Measurements from ENCODE around the gene CLMN. TPM values are rescaled to one million over a fixed set of nuclear protein-coding genes. Genes with fewer than 3 reads are reported as not detected.

CLMN gene
- total and polyA plus RNA-seq, 8 donors: 17.4 to 78.1 (median 59.8) TPM

- 15 to 28% methylated on average over 18 to 30 of the region's 32 CpGs for WGBS, 2 donors
- TF ChIP-seq CTCF (IDR thresholded peaks at IDR 0.05): no peak
- H3K4me1 ChIP-seq: peaks cover 0 to 19% (median 0%) of the 10 kb centered on the region in 3 donors
- no peaks in the 10 kb centered on the region for H3K36me3 ChIP-seq
- ATAC-seq: peak in 3 of 4 donors; percentile 2 to 22 (median 14)
- peak overlapping the region; percentile 68 to 86 (median 80) for H3K27ac ChIP-seq
- H3K9me3 ChIP-seq: no peaks in the 10 kb centered on the region
- FAIRE-seq: no peak
- peak; percentile 40 to 85 (median 64) for DNase-seq
- H3K4me3 ChIP-seq: peak overlapping the region in 3 of 4 donors; percentile 16 to 92 (median 44)
- no peaks in the 10 kb centered on the region for H3K27me3 ChIP-seq
- intact Hi-C loops (cut with DNase I): no loop called here
These were observed 579 bp upstream of the CLMN start for GRCh38 chr14:95320078-95320895.

GRCh38 chr14:95318399-95319311, 1.1 kb downstream of the CLMN start:
- no peaks in the 10 kb centered on the region for H3K9me3 ChIP-seq
- ATAC-seq: peak; percentile 10 to 30 (median 14)
- peak in 4 of 6 donors; percentile 30 to 81 (median 45) for DNase-seq
- WGBS, 2 donors: 11% methylated on average over 20 to 22 of the region's 22 CpGs
- intact Hi-C loops (cut with DNase I): no loop called here
- no peaks in the 10 kb centered on the region for H3K36me3 ChIP-seq
- H3K4me1 ChIP-seq: peaks cover 8 to 31% (median 8%) of the 10 kb centered on the region in 3 donors
- peak overlapping the region; percentile 80 to 90 (median 84) for H3K27ac ChIP-seq
- no peaks in the 10 kb centered on the region for H3K27me3 ChIP-seq
- TF ChIP-seq CTCF (IDR thresholded peaks at IDR 0.05): no peak
- peak overlapping the region; percentile 65 to 92 (median 87) for H3K4me3 ChIP-seq
- FAIRE-seq: no peak

GRCh38 chr14:95317817-95318343, 1.8 kb downstream of the CLMN start:
- H3K4me3 ChIP-seq: peak overlapping the region in 3 of 4 donors; percentile 85 to 92 (median 89)
- WGBS, 2 donors: 62 to 69% methylated on average over 3 of the region's 3 CpGs
- H3K27me3 ChIP-seq: no peaks in the 10 kb centered on the region
- H3K4me1 ChIP-seq: peaks cover 11 to 38% (median 14%) of the 10 kb centered on the region in 3 donors
- TF ChIP-seq CTCF (IDR thresholded peaks at IDR 0.05): no peak
- DNase-seq (no peak), ATAC-seq (no peak), FAIRE-seq (no peak)
- H3K9me3 ChIP-seq: no peaks in the 10 kb centered on the region
- peak overlapping the region in 3 of 4 donors; percentile 83 to 90 (median 84) for H3K27ac ChIP-seq
- intact Hi-C loops (cut with DNase I): no loop called here
- no peaks in the 10 kb centered on the region for H3K36me3 ChIP-seq

- DNase-seq (no peak), FAIRE-seq (no peak), ATAC-seq (no peak)
- no peak for TF ChIP-seq CTCF (IDR thresholded peaks at IDR 0.05)
- Histone ChIP-seq H3K9me3 (no peaks in the 10 kb centered on the region), H3K4me3 (no peak overlapping the region), H3K36me3 (no peaks in the 10 kb centered on the region), H3K27me3 (no peaks in the 10 kb centered on the region), H3K4me1 (peaks cover 11 to 33% (median 14%) of the 10 kb centered on the region in 3 donors), H3K27ac (peak overlapping the region in 1 of 4 donors; percentile 2)
- intact Hi-C loops (cut with DNase I): no loop called here
- 72 to 74% methylated on average over 8 of the region's 8 CpGs for WGBS, 2 donors
These were observed 2.9 kb downstream of the CLMN start for GRCh38 chr14:95316821-95317220.
